Suprapubic skin (tissue), 4 donors: ENCODE measurements around the gene CPT1B. TPM values are rescaled to one million over a fixed set of nuclear protein-coding genes. Genes with fewer than 3 reads are reported as not detected.

Source experiments
- DNase-seq, 2 donors: peaks; one replicate each; pipeline ENCODE4 v3.0.0-alpha.2; 2019; ENCODE audit warnings: low spot score in 2 of 2
- H3K27ac ChIP-seq: fragments of 200-600 bp; sonication (generic); one replicate; pipeline ENCODE4 v1.5.1; 2019
- H3K27me3 ChIP-seq: fragments of 200-600 bp; sonication (generic); one replicate; pipeline ENCODE4 v1.5.1; 2019
- H3K36me3 ChIP-seq: fragments of 200-600 bp; sonication (generic); one replicate; pipeline ENCODE4 v1.5.1; 2019
- H3K4me1 ChIP-seq: fragments of 200-600 bp; sonication (generic); one replicate; pipeline ENCODE4 v1.5.1; 2019
- H3K4me3 ChIP-seq: fragments of 200-600 bp; sonication (generic); one replicate; pipeline ENCODE4 v1.5.1; 2019; ENCODE audit warnings: mild to moderate bottlenecking
- H3K9me3 ChIP-seq: fragments of 200-600 bp; sonication (generic); one replicate; pipeline ENCODE4 v1.5.1; 2019
- CTCF ChIP-seq, 2 donors: fragments of 200-600 bp in 1 of 2; fragments of 450-650 bp in 1 of 2; sonication (generic) in 1 of 2; IDR thresholded peaks; one replicate each; pipeline ENCODE4 v1.5.1; 2016 to 2019; ENCODE audit warnings: antibody characterized with exemption in 2 of 2, mild to moderate bottlenecking in 1 of 2, moderate library complexity in 1 of 2
- EP300 ChIP-seq: sonication (generic); formaldehyde crosslinking; IDR thresholded peaks from one replicate; pipeline ENCODE4 v1.6.1; 2017; ENCODE audit warnings: antibody characterized with exemption
- POLR2A ChIP-seq, 2 donors: fragments of 450-650 bp; IDR thresholded peaks; one replicate each; pipeline ENCODE4 v1.6.1; 2017; ENCODE audit warnings: antibody characterized with exemption in 2 of 2, mild to moderate bottlenecking in 2 of 2, moderate library complexity in 2 of 2
- POLR2AphosphoS5 ChIP-seq, 3 donors: sonication (generic); formaldehyde crosslinking; IDR thresholded peaks; one replicate each; pipeline ENCODE4 v1.6.1; 2017; ENCODE audit warnings: antibody characterized with exemption in 3 of 3
- WGBS: methylation state at CpG from one replicate; pipeline ENCODE4 v1.1.5; 2018; 5-methylcytosine and 5-hydroxymethylcytosine counted together
- total RNA-seq, 4 donors: library from RNA; depleted of rRNA; stranded (reverse); fragments of >200 nt; gene quantifications; one replicate each; pipeline ENCODE4 v1.1.0, GENCODE V29; 2016

The CPT1B gene
- total RNA-seq, 4 donors from 2014 or later = 12.7 to 46.6 (median 19.2) TPM

- Histone ChIP-seq H3K27ac (peak overlapping the region; percentile 93), H3K36me3 (no peaks in the 10 kb centered on the region), H3K27me3 (no peaks in the 10 kb centered on the region), H3K4me1 (peaks cover 60% of the 10 kb centered on the region), H3K4me3 (peak overlapping the region; percentile 81), H3K9me3 (no peaks in the 10 kb centered on the region)
- WGBS = 73% methylated on average over 19 of the region's 19 CpGs
- TF ChIP-seq CTCF (IDR thresholded peaks at IDR 0.05) = no peak
- no peak for TF ChIP-seq POLR2AphosphoS5 (IDR thresholded peaks at IDR 0.05)
- no peak for TF ChIP-seq EP300
- TF ChIP-seq POLR2A (IDR thresholded peaks at IDR 0.05) = no peak
- no peak for DNase-seq
These were observed 45.1 kb downstream of the CPT1B start for GRCh38 chr22:50532824-50533796.

GRCh38 chr22:50531962-50532674 lies 46.1 kb downstream of the CPT1B start:
- peak; percentile 92 to 94 for DNase-seq
- Histone ChIP-seq H3K36me3 (no peaks in the 10 kb centered on the region), H3K4me3 (peak overlapping the region; percentile 81), H3K4me1 (peaks cover 59% of the 10 kb centered on the region), H3K27me3 (no peaks in the 10 kb centered on the region), H3K27ac (peak overlapping the region; percentile 93), H3K9me3 (no peaks in the 10 kb centered on the region)
- peak in 1 of 2 donors; percentile 17 for TF ChIP-seq POLR2A (IDR thresholded peaks at IDR 0.05)
- no peak for TF ChIP-seq CTCF (IDR thresholded peaks at IDR 0.05)
- TF ChIP-seq EP300 = no peak
- TF ChIP-seq POLR2AphosphoS5 (IDR thresholded peaks at IDR 0.05) = no peak
- 6% methylated on average over 26 of the region's 56 CpGs for WGBS

GRCh38 chr22:50531546-50531961 lies 46.7 kb downstream of the CPT1B start:
- Histone ChIP-seq H3K36me3 (no peaks in the 10 kb centered on the region), H3K4me3 (peak overlapping the region; percentile 81), H3K27ac (peak overlapping the region; percentile 93), H3K9me3 (no peaks in the 10 kb centered on the region), H3K27me3 (no peaks in the 10 kb centered on the region), H3K4me1 (peaks cover 64% of the 10 kb centered on the region)
- DNase-seq = peak in 1 of 2 donors; percentile 87
- WGBS = 0% methylated on average over 1 of the region's 44 CpGs
- TF ChIP-seq POLR2A (IDR thresholded peaks at IDR 0.05) = no peak
- TF ChIP-seq EP300 = no peak
- TF ChIP-seq CTCF (IDR thresholded peaks at IDR 0.05) = no peak
- TF ChIP-seq POLR2AphosphoS5 (IDR thresholded peaks at IDR 0.05) = no peak

GRCh38 chr22:50530877-50531545 lies 47.2 kb downstream of the CPT1B start:
- H3K9me3 ChIP-seq = no peaks in the 10 kb centered on the region
- peaks cover 70% of the 10 kb centered on the region for H3K4me1 ChIP-seq
- no peaks in the 10 kb centered on the region for H3K27me3 ChIP-seq
- peak overlapping the region; percentile 81 for H3K4me3 ChIP-seq
- H3K27ac ChIP-seq = peak overlapping the region; percentile 93
- DNase-seq = peak; percentile 94
- no peaks in the 10 kb centered on the region for H3K36me3 ChIP-seq
- WGBS = 5% methylated on average over 31 of the region's 53 CpGs
- peak in 1 of 2 donors; percentile 85 for TF ChIP-seq POLR2A (IDR thresholded peaks at IDR 0.05)
- peak; percentile 40 to 75 (median 56) for TF ChIP-seq POLR2AphosphoS5 (IDR thresholded peaks at IDR 0.05)
- no peak for TF ChIP-seq CTCF (IDR thresholded peaks at IDR 0.05)
- TF ChIP-seq EP300 = no peak
